Measurements from ENCODE around the gene PPP1R1A.

Gene PPP1R1A

GRCh38 chr12:54569995-54570528, 18.4 kb downstream of the PPP1R1A start:
- DNase-seq = no peak

DNA sequence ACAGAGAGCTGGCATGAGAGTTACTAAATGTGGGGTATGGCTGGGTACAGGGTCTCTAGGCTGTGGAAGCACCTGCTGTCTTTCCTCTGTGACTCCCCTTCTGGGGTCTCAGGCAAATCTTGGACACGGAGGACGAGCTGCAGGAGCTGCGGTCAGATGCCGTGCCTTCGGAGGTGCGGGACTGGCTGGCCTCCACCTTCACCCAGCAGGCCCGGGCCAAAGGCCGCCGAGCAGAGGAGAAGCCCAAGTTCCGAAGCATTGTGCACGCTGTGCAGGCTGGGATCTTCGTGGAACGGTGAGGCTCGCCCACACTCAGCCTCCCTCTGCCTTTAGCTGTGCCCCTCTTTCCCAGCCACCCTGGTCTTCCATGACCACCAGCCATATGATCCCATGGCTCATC, 19.4 kb downstream of the PPP1R1A start:
- no peak for DNase-seq

DNA sequence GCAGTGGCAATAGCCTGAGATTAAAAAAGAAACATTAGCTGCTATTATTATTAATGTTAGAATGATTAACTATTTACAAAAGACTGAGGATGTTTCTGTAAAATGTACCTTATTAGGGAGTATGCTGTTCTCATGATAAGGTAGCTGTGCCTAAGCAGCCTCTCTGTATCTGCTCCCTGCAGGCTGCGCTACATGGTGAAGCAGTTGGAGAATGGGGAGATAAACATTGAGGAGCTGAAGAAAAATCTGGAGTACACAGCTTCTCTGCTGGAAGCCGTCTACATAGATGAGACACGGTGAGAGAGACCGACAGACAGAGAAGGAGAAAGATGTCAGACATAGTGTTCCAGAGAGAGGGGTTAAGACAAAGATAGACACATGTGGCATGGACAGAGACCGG, 21.7 kb downstream of the PPP1R1A start:
- DNase-seq = no peak

- DNase-seq = no peak
Measured at GRCh38 chr12:54565986-54566544, 22.4 kb downstream of the PPP1R1A start.

DNA sequence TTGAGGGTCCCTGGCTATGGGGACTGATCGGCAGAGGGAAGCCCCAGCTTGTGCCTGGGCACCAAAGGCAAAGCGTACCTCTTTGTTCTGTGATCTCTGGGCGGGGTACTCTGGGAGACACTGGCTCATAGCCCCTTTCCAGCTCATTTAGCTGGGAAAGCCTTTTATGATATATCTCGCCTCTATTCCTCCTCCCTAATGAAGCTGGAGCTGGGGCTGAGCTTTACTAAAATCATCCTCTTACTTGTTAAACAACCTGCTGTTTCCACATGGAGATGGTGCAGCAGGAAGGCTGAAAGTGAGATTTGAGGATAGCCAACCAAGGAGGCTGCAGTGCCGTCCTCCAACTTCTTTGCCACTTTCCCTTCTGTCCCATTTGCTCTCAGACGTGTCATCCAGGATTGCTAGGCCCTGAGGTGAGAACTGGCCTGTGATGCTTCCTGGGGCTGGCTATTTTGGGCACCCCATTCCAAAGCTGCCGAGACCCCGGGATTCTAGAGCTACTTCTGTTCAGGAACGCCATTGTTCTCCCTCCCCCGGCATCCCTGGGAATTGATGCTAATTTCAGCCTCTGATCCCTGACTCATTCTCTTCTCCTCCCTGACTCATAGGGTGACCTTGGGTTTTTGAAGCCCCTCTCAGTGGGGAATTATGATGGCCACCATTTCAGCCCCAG, 23.0 kb downstream of the PPP1R1A start:
- no peak for DNase-seq

DNA sequence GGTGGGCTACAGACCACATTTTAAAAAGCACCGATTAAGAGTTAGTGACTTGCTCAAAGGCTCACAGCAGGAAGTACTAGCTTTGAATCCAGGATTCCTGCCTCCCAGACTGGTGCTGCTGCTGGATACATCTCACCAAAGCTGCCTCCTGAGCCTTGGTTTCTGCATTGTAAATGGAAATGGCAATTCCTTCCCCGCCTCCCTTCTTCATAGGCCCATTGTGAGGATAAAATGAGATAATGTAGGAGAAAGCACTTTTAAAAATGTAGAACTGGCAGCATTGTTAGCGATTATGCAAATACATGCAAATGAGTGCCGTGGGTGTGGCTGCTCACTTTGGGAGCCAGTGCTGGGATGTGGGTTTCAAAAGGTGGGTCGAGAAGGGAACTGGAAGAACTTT, 23.7 kb downstream of the PPP1R1A start:
- no peak for DNase-seq

DNA sequence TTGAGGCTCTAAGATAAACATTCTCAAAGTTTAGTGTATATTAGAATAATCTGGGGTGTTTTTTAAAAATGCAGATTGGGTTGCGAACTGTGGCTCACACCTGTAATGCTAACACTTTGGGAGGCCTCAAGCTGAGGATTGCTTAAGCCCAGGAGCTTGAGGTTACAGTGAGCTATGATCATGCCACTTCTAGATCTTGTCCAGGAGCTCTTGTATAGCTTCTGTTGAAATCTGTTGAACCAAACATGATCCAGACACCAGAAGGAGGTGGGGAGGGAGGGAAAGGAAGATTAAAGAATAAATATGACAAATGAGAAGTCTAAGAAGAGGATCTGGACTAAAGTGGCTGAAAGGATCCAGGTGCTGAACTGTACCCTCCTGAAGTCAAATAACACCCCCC, 24.7 kb downstream of the PPP1R1A start:
- no peak for DNase-seq

DNA sequence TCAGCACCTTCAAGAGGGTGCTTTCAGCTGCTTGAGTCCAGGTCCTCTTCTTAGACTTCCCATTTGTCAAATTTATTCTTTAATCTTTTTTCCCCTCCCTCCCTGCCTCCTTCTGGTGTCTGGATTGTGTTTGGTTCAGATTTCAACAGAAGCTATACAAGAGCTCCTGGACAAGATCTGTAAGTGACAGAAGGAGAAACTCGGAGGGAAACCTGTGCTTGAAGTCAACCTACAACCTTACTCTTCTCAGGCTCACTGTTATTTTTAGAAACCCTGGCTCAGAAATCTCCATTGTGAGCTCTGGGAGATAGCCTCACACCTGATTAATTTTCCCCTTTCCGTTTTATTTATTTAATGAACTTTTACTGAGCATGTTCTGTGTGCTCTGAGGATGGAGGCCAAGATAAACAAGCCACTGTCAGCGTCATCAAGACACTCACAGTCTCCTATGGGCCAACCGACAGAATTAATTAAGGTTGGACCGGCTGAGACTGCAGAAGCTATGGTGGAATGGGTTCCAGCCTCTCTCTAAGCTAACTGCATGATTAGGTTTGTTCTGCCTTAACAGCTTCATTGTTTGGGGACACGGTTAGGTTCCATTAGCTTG, 25.6 kb downstream of the PPP1R1A start:
- no peak for DNase-seq

DNA sequence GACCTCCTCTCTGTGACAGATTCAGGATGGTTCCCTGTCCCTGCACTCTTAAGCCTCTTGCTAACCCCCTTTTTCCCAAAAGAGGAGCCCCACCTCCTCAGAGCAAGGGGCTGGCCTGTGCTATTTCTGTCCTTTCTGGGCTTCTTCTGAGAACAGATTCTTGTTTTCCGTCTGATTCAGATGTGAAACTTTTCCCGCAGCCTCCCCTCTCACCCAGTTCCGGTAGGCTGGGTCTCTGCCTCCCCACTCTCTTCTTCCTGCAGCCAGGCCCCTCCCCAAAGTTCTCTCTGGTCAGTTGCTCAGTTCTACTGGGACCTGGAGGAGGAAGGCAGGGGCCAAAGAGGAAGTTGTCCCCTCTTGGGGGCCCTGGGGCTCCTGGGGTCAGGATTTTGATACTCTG, 27.3 kb downstream of the PPP1R1A start:
- DNase-seq = no peak

DNA sequence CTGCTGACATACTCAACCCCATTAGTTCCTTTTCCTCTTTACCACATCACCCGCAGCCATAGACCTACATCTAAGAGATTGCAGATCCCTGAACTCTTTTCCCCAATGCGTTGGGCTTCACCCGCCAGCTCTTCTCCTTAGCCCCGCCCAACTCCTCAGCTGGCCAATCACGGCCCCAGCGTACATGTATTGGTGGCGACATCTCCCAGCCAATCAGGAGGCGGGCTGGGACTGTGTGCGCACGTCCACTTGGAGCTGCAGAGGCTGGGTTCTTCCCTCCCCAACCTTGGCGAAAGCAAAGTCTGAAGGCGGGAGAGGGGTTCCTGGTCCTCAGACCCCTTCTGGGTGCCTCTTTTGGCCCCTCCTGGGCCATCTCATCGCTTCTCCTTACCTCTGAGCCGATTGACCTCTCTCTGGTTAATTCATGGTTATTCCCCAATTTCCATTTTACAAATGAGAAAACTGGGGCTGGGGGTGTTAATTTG, 28.0 kb downstream of the PPP1R1A start:
- no peak for DNase-seq

DNA sequence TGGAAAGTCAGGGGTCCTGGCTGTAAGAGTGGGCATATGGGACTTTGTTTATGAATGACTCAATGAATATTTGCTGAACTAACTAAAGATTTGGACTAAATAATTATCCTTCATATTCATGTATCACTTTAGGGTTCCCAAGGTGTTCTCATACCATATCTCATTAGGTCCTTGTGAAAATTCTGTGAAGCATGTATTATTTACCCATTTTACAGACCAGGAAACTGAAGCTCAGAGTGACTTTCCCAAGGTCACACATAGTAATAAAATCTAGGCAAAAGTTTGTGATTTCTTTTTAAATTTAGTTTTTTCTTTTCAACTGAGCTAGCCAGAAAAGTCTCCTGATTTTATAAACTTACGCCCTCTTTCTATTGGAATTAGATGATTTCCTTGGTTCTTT, 29.7 kb downstream of the PPP1R1A start:
- DNase-seq = no peak

GRCh38 chr12:54558311-54558710, 30.1 kb downstream of the PPP1R1A start:
- no peak for DNase-seq

DNA sequence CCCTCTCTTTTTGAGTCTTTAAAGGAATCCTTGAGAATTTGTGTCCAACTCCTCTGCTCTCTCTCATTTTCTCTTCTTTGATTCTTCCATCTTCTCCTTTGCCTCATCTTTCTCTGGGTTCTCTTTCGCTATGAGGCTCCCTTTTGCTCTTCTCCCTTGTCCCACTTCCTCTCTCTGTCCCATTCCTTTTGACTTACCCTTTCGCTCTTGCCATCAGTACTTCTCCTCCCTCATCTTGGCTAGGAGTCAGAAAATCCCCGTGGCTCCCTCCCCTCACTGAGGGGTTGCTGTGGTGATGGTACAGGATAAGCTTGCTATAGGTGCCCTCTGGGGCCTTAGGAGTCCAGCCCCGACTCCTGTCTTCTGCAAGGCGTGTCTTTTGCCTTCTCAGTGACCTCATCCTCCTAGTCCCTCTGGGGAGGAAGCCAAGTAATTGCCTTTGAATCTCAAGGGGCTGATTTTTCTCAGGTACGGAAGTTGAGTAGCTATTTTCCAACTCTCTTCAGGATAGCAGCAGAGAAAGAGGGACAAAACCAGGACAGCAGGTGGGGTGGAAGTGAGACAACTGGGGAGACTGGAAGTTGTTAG, 32.7 kb downstream of the PPP1R1A start:
- DNase-seq = no peak

GRCh38 chr12:54549774-54550451, 38.5 kb downstream of the PPP1R1A start:
- DNase-seq = no peak

- DNase-seq = no peak
Measured at GRCh38 chr12:54546511-54546910, 41.9 kb downstream of the PPP1R1A start.

GRCh38 chr12:54544743-54545142, 43.7 kb downstream of the PPP1R1A start:
- no peak for DNase-seq

DNA sequence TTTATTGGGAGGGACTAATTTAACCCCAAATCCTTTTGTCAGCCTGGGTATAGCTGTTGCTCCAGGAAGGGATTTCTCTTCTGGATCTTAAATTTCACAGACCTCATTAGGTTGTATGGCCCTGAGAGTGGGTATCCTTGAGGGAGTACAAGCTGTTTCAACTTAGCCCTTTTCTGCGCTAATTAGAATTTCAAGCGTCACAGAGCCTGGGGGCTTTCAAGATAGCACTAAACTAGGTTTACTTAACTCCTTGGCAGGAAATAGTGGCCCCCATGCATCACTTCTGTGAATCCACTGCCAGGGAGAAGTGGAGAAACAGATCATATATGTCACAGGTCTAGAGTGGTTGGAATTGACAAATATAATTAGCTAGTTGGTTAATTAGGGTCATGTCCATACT, 44.9 kb downstream of the PPP1R1A start:
- no peak for DNase-seq

GRCh38 chr12:54541751-54542290, 46.6 kb downstream of the PPP1R1A start:
- DNase-seq = no peak

GRCh38 chr12:54538136-54538700, 50.2 kb downstream of the PPP1R1A start:
- DNase-seq = no peak

GRCh38 chr12:54535474-54535873, 53.0 kb downstream of the PPP1R1A start:
- DNase-seq = no peak

- no peak for DNase-seq
Measured at GRCh38 chr12:54529581-54529980, 58.9 kb downstream of the PPP1R1A start.
